NCI-H226 (cell line): ENCODE data around the gene TMEM42.

Experiments used
- DNase-seq: peaks from one replicate; pipeline ENCODE4 v3.0.0-alpha.2; 2015

The TMEM42 gene

GRCh38 chr3:44914936-44915335, 53.2 kb downstream of the TMEM42 start:
- no peak for DNase-seq
